GM19467 (cell line): ENCODE measurements around the gene AGBL3.

Source experiments
- ATAC-seq: cut with Tn5 transposase; IDR thresholded peaks from one replicate; pipeline ENCODE4 v1.9.1; 2021; ENCODE audit warnings: mild to moderate bottlenecking, moderate library complexity; ENCODE audit not compliant: unreplicated experiment

Gene AGBL3

DNA sequence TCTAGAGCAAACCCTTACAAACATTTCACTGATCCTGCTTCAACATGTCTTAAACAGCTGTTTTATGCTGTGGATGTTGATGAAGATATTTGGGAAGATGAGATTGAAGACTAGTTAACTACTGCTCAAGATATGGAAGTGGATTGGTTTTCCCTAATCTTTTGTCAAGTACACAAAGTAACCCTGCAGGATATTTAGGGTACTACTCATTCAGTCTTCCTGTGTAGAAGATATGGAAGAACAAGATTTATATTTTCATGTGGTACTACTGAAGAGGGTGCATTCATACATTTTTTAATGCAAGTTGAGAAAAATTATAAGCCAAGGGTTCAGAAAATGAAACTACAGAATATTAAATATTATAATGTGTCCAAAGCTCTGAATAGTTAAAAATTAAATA, 143.3 kb downstream of the AGBL3 start:
- ATAC-seq, result no peak

DNA sequence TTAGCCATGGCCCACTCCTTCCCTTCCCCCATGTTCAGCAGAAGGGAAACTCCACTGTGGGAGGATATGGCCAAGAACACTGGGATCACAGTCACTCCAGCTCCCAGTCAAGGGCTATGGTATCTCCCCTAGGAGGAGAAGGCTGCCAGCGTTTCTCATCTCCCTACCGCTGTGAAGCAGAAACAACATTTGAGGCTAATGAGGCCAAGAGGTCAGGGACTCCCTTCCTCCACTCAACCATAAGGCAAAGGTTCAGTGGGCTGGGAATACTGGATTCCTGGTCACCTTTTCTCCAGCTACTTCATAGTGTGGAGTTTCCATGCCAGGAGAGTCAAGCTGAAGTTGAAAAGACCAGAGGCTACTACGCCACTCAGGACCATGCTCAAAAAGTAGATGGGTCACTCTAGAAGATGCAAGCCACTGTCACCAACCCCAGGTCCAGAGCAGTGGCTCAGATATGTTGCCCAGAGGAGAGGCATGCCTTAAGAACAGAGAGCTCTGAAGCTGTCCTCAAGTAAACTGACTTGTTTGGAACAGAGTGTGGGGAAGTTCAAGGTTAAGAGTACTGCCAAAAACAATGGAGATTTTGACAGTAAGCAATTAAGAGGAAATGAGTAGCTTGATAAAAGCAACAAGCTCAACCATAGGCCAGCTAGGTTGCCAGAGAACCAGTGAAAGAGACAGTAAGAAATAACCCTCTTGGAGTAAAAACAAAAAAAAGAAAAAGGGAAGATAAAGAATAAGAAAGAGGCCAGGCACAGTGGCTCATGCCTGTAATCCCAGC, 157.8 kb downstream of the AGBL3 start:
- no peak for ATAC-seq

DNA sequence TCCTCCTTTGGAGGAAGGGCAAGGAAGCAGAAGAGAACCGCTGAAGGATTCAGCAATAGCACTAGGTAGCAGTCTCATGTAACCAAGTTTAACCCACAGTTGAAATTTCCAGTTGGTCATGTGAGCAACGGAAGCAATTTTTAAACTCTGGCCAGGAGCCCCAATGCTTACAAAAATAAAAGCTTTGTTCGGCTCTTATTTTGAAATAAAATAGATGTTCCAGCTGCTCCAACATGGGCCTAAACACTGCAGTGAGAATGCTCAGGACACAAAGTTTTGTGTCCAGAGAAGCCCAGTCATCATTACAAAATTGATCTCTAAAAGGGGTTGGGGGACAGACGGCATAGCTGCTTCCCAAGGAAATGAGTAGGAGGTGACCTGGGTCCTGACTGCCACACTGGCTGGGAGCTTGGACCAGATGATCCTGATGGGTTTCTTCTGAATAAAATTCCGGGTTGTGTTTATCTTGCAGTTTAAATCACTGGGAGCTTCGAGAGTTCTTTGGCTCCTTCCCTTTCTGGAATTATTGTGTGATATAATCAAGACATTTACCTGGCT, 161.1 kb downstream of the AGBL3 start:
- ATAC-seq, result no peak

GRCh38 chr7:135147899-135148721, 161.8 kb downstream of the AGBL3 start, which contains the start of gene TMEM140:
Gene TMEM140, plus strand, starts transcription at chr7:135148072. Its CDS starts 16,370 bp downstream, at chr7:135164442.
- ATAC-seq, result peak; percentile 71

- no peak for ATAC-seq
Observed at GRCh38 chr7:135150072-135150782, 163.9 kb downstream of the AGBL3 start.

- no peak for ATAC-seq
Observed at GRCh38 chr7:135151132-135151531, 164.8 kb downstream of the AGBL3 start.

DNA sequence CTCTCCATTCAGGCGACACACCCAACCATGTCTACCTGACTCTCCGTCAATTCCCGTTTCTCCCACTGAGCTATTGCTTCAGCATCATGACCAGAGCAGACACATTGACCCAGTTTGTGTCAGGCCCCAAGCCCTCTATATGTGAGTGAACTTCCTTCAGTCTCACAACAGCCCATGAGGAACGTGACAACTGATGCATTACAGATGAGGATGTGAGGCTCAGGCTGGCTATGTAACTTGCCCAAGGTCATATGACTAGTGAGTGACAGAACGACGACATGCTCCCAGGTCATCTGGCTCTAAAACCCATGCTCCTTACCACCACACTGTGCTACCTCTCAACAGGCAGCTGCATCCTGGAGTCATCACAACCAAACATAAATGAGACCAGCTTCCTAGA, 165.2 kb downstream of the AGBL3 start:
- ATAC-seq, result no peak

DNA sequence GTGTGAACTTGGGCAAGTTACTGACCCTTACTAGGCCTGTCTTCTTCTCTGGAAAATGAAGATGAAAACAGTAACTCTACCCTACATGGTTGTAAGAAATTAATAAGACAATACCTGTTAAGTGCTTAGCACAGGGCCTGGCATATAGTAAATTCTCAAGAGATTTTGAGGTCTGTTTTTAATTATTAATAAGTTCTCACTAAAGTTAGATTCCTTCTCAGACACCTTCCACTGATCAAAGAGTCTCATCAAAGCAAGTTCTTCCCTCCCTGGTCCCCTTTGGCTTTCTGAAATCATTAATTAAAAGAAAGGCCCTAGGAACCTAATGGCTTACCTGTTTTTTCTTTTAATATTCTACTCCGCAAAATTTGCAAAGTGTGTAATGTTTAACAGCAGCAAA, 166.1 kb downstream of the AGBL3 start:
- no peak for ATAC-seq

- ATAC-seq, result no peak
Observed at GRCh38 chr7:135154734-135155133, 168.4 kb downstream of the AGBL3 start.

GRCh38 chr7:135156290-135156689, 170.0 kb downstream of the AGBL3 start:
- no peak for ATAC-seq

GRCh38 chr7:135158141-135158655, 171.9 kb downstream of the AGBL3 start:
- no peak for ATAC-seq

DNA sequence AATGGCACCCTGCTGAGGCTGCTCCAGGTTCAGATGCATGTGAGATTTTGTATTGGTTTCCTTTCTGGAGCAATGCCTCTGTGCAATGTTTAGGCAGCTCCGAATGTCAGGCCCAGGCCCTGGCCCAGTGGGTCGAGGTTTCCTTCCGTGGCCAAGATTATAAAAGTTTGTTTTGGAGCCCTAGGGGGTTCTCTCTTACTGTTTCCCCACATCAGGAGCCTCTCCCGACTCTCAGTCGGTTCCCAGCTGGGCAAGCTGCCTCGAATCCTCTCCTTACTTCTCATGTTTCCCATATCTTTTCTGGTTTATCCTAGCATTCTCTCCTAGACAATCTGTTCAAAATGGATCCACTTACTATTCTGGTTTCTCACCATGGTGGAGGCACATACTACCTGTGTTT, 172.6 kb downstream of the AGBL3 start:
- ATAC-seq, result no peak

- ATAC-seq, result no peak
Observed at GRCh38 chr7:135159359-135160085, 173.2 kb downstream of the AGBL3 start.

- peak; percentile 51 for ATAC-seq
Observed at GRCh38 chr7:135160098-135160857, 174.0 kb downstream of the AGBL3 start.

- no peak for ATAC-seq
Observed at GRCh38 chr7:135160858-135161653, 174.7 kb downstream of the AGBL3 start.

- ATAC-seq, result no peak
Observed at GRCh38 chr7:135161669-135162068, 175.4 kb downstream of the AGBL3 start.

DNA sequence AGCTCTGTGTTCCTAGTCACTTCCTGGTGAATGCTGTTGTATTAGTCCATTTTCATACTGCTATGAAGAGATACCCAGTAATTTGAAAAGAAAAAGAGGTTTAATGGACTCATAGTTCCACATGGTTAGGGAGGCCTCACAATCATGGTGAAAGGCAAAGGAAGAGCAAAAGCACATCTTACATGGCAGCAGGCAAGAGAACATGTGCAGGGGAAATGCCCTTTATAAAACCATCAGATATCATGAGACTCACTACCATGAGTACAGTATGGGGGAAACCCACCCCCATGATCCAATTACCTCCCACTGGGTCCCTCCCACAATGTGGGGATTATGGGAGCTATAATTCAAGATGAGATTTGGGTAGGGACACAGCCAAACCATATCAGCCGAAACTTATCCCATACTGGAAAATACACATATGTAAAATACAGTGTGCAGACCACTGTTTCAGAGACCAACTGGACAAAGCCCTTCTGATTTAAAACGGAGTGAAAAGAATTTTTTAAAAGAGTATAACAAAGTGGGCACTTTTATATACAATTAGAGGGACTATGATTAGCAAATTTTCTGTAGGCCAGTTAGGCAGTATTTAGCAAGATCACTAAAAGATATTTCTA, 176.2 kb downstream of the AGBL3 start:
- ATAC-seq, result no peak

DNA sequence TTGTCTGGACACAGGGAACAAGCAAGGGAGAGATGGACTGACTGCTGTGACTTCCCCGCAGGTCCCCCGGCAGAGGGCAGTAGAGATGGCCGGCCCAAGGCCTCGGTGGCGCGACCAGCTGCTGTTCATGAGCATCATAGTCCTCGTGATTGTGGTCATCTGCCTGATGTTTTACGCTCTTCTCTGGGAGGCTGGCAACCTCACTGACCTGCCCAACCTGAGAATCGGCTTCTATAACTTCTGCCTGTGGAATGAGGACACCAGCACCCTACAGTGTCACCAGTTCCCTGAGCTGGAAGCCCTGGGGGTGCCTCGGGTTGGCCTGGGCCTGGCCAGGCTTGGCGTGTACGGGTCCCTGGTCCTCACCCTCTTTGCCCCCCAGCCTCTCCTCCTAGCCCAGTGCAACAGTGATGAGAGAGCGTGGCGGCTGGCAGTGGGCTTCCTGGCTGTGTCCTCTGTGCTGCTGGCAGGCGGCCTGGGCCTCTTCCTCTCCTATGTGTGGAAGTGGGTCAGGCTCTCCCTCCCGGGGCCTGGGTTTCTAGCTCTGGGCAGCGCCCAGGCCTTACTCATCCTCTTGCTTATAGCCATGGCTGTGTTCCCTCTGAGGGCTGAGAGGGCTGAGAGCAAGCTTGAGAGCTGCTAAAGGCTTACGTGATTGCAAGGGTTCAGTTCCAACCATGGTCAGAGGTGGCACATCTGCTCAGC, 178.2 kb downstream of the AGBL3 start:
- ATAC-seq, result no peak
